PC-3 (cell line): ENCODE results near the gene ECHDC1. TPM values are rescaled to one million over a fixed set of nuclear protein-coding genes. Genes with fewer than 3 reads are reported as not detected.

Experiments used
- ATAC-seq: fragments of 200-7000 bp; cut with Tn5 transposase; 2 replicates; pipeline ENCODE4 v1.9.1; 2020; ENCODE audit warnings: mild to moderate bottlenecking, moderate library complexity
- BruUV-seq: library from RNA; stranded (reverse); fragments of 400-500 nt; replicated peaks from 2 replicates; lab custom pipeline; 2021; lab: Mats Ljungman, UMichigan
- CTCF ChIA-PET: fragments of 300-600 bp; sonication (Branson Sonifier 250); formaldehyde crosslinking; loops from one replicate; lab custom pipeline; 2022; ENCODE audit warnings: antibody characterized with exemption; lab: Charles Lee
- POLR2A ChIA-PET: fragments of 300-600 bp; sonication (Branson Sonifier 250); formaldehyde crosslinking; loops from one replicate; lab custom pipeline; 2022; ENCODE audit warnings: antibody characterized with exemption; ENCODE audit not compliant: unreplicated experiment; lab: Charles Lee
- DNase-seq: peaks from one replicate; pipeline ENCODE4 v3.0.0-alpha.2; 2015
- H2AFZ ChIP-seq: fragments of 300-600 bp; sonication (generic); 2 replicates; pipeline ENCODE4 v1.6.0; 2016; ENCODE audit warnings: antibody characterized with exemption, low read length
- H3F3A ChIP-seq: fragments of 300-600 bp; sonication (generic); one replicate; pipeline ENCODE4 v1.6.0; 2017; ENCODE audit warnings: antibody characterized with exemption, low read length, control low read depth, mild to moderate bottlenecking; ENCODE audit not compliant: unreplicated experiment
- H3K27ac ChIP-seq: fragments of 300-600 bp; sonication (generic); 2 replicates; pipeline ENCODE4 v1.5.1; 2016; ENCODE audit warnings: mild to moderate bottlenecking, low read length
- H3K27me3 ChIP-seq: fragments of 300-600 bp; sonication (generic); 2 replicates; pipeline ENCODE4 v1.6.1; 2016; ENCODE audit warnings: low read length, mixed read lengths
- H3K36me3 ChIP-seq: fragments of 300-600 bp; sonication (generic); 2 replicates; pipeline ENCODE4 v1.6.1; 2016; ENCODE audit warnings: low read depth, mixed run types, low read length, mixed read lengths
- H3K4me1 ChIP-seq: fragments of 300-600 bp; sonication (generic); 2 replicates; pipeline ENCODE4 v1.5.1; 2016; ENCODE audit warnings: low read length; ENCODE audit not compliant: insufficient read depth
- H3K4me2 ChIP-seq: fragments of 300-600 bp; sonication (generic); 2 replicates; pipeline ENCODE4 v1.6.0; 2016; ENCODE audit warnings: low read length
- H3K4me3 ChIP-seq: fragments of 300-600 bp; sonication (generic); 2 replicates; pipeline ENCODE4 v1.5.1; 2016; ENCODE audit warnings: mild to moderate bottlenecking, low read length, mixed read lengths
- H3K79me2 ChIP-seq: fragments of 300-600 bp; sonication (generic); 2 replicates; pipeline ENCODE4 v1.6.1; 2017; ENCODE audit warnings: low read length, mixed read lengths
- H3K9ac ChIP-seq: fragments of 300-600 bp; sonication (generic); 2 replicates; pipeline ENCODE4 v1.6.0; 2016; ENCODE audit warnings: mild to moderate bottlenecking, low read length
- H3K9me2 ChIP-seq: fragments of 300-600 bp; sonication (generic); replicated peaks from 2 replicates; pipeline ENCODE4 v1.6.1; 2016; ENCODE audit warnings: mixed run types, low read length, mixed read lengths
- H3K9me3 ChIP-seq: fragments of 300-600 bp; sonication (generic); 2 replicates; pipeline ENCODE4 v1.6.1; 2016; ENCODE audit warnings: low read length, mixed read lengths
- H4K20me1 ChIP-seq: fragments of 300-600 bp; sonication (generic); 2 replicates; pipeline ENCODE4 v1.6.1; 2016; ENCODE audit warnings: low read length, mixed read lengths
- CTCF ChIP-seq: fragments of 300-600 bp; sonication (generic); conservative IDR thresholded peaks from 2 replicates; pipeline ENCODE4 v1.5.1; 2017; ENCODE audit warnings: antibody characterized with exemption, low read depth, mild to moderate bottlenecking, low read length
- EZH2 ChIP-seq: fragments of 300-600 bp; sonication (generic); IDR thresholded peaks from one replicate; pipeline ENCODE4 v1.6.1; 2017; ENCODE audit warnings: antibody characterized with exemption, mild to moderate bottlenecking, low read length; ENCODE audit not compliant: unreplicated experiment
- EZH2phosphoT487 ChIP-seq: fragments of 300-600 bp; sonication (generic); IDR thresholded peaks from 2 replicates; pipeline ENCODE4 v1.6.1; 2018; ENCODE audit warnings: mild to moderate bottlenecking, antibody characterized with exemption, low read length, borderline replicate concordance
- intact Hi-C: fragments of 100-400 bp; cut with micrococcal nuclease; formaldehyde crosslinking; loops from 2 replicates; pipeline ENCODE4 v1.9.0; 2023
- total RNA-seq: library from RNA; depleted of rRNA; stranded (reverse); fragments of >200 nt; gene quantifications from 2 replicates; pipeline ENCODE4 v1.2.3, GENCODE V29; 2014; rRNA removed

ECHDC1 gene
- total RNA-seq, 1 experiment from 2014 or later: 34.5 TPM

GRCh38 chr6:127247114-127248096 is 96.0 kb downstream of the ECHDC1 start:
- H4K20me1 ChIP-seq: no peaks in the 10 kb centered on the region
- no peaks in the 10 kb centered on the region for H3K27me3 ChIP-seq
- H3K4me2 ChIP-seq: no peak overlapping the region
- no peaks in the 10 kb centered on the region for H3K36me3 ChIP-seq
- no peaks in the 10 kb centered on the region for H3F3A ChIP-seq
- H3K79me2 ChIP-seq: no peaks in the 10 kb centered on the region
- POLR2A ChIA-PET: no interaction called here
- ATAC-seq (peak; percentile 78), DNase-seq (no peak)
- no peaks in the 10 kb centered on the region for H3K9me3 ChIP-seq
- BruUV-seq: no TSS peak
- no peaks in the 10 kb centered on the region for H3K9me2 ChIP-seq
- intact Hi-C loops: loop anchor here (2.0 kb wide), 1 partner anchor 47 kb away; no protein-coding TSS in a partner anchor
- no peak for TF ChIP-seq EZH2phosphoT487
- TF ChIP-seq EZH2: no peak
- TF ChIP-seq CTCF: no peak
- no peak overlapping the region for H2AFZ ChIP-seq
- H3K27ac ChIP-seq: no peak overlapping the region
- no peaks in the 10 kb centered on the region; the same call in 1 of the 2 replicates for H3K4me1 ChIP-seq
- H3K4me3 ChIP-seq: no peak overlapping the region
- CTCF ChIA-PET: interaction anchor here (1.0 kb wide), 1 partner anchor 19 kb away, joined by 5 read pairs; the partner anchor contains the start of gene RNF146
- no peak overlapping the region for H3K9ac ChIP-seq

- no peak for TF ChIP-seq CTCF
- no peak for TF ChIP-seq EZH2phosphoT487
- no peak for TF ChIP-seq EZH2
- Histone ChIP-seq H3K9me2 (no peaks in the 10 kb centered on the region), H3F3A (no peaks in the 10 kb centered on the region), H3K36me3 (no peaks in the 10 kb centered on the region), H2AFZ (no peak overlapping the region), H3K9me3 (no peaks in the 10 kb centered on the region), H3K4me2 (no peak overlapping the region), H3K79me2 (no peaks in the 10 kb centered on the region), H3K27me3 (no peaks in the 10 kb centered on the region), H4K20me1 (no peaks in the 10 kb centered on the region), H3K9ac (no peak overlapping the region), H3K4me3 (no peak overlapping the region), H3K27ac (no peak overlapping the region), H3K4me1 (no peaks in the 10 kb centered on the region; the same call in 1 of the 2 replicates)
- BruUV-seq: no TSS peak
- no peak for DNase-seq
- intact Hi-C loops: no loop called here
- ChIA-PET CTCF (no interaction called here), POLR2A (no interaction called here)
- ATAC-seq: no peak
Measured at GRCh38 chr6:127243501-127243900, 99.9 kb downstream of the ECHDC1 start.

Other genes starting within 250 kb of the ECHDC1 start
- gene RSPO3, start 224.9 kb downstream of the ECHDC1 start, total RNA-seq: not detected in 2 replicates
- 8.7 and 11.6 TPM in 2 replicates for gene RNF146, start 76.7 kb downstream of the ECHDC1 start, total RNA-seq
- gene KIAA0408, start 115.8 kb upstream of the ECHDC1 start, total RNA-seq: 0.04 TPM in 1 of 2 replicates, not detected in the other
- gene C6orf58, start 233.6 kb upstream of the ECHDC1 start, total RNA-seq: not detected in 2 replicates